OCI-LY7 (cell line): Measurements from ENCODE around the gene IFNA1.
A peak's percentile ranks its signal among the peaks of the same experiment; 100 is the strongest.

Source experiments
- EZH2phosphoT487 ChIP-seq: fragments of 200-600 bp; sonication (generic); IDR thresholded peaks from 2 replicates; pipeline ENCODE4 v1.6.1; 2018; ENCODE audit warnings: low read depth, borderline replicate concordance, mild to moderate bottlenecking, mixed run types, antibody characterized with exemption, low read length, moderate library complexity, mixed read lengths
- TF ChIP-seq, protein P1 (sequence below): fragments of 200-600 bp; sonication (generic); conservative IDR thresholded peaks from 2 replicates; pipeline ENCODE4 v1.5.1; 2014; ENCODE audit warnings: mild to moderate bottlenecking, antibody characterized with exemption, low read length, moderate library complexity, mixed read lengths

DNA sequence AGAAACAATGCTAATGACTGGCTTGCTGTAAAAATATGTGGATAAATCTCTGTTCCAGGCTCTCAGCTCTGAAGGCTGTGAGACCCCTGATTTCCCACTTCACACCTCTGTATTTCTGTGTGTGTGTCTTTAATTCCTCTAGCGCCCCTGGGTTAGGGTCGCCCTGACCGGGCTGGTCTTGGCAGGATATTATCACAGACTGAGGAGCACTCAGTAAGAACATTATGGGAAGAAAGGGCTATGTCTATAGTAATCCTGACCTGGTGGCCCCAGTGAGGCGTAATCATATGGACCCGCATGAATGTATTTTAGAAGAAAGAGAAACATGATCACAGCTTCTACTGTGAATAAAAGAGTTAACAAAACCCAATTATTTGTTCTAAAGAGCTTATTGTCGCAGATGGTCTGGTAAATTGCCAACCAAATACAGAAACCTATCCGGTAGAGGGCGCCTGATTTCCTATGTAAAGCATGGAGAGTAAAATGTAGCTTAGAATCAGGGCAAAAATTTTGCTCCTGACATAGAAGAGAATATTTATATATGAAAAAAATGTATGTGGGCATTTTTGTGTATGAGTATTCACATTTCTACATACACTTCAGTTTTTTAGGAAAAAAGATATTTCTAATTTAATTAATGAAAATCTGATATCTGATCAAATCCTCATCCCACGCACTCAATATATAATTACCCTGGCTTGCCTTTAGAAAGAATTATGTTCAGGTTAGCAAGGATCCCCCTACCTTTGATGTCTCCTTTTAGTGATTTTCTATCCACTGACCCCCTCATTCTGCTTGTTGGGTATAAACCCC lies 5.8 kb upstream of the IFNA1 start:
- TF ChIP-seq, protein P1, sequence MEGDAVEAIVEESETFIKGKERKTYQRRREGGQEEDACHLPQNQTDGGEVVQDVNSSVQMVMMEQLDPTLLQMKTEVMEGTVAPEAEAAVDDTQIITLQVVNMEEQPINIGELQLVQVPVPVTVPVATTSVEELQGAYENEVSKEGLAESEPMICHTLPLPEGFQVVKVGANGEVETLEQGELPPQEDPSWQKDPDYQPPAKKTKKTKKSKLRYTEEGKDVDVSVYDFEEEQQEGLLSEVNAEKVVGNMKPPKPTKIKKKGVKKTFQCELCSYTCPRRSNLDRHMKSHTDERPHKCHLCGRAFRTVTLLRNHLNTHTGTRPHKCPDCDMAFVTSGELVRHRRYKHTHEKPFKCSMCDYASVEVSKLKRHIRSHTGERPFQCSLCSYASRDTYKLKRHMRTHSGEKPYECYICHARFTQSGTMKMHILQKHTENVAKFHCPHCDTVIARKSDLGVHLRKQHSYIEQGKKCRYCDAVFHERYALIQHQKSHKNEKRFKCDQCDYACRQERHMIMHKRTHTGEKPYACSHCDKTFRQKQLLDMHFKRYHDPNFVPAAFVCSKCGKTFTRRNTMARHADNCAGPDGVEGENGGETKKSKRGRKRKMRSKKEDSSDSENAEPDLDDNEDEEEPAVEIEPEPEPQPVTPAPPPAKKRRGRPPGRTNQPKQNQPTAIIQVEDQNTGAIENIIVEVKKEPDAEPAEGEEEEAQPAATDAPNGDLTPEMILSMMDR, result peak; percentile 87
- TF ChIP-seq EZH2phosphoT487, result no peak
